PC-3 (cell line): ENCODE results near the gene C3. TPM values are rescaled to one million over a fixed set of nuclear protein-coding genes. Genes with fewer than 3 reads are reported as not detected.

Experiments used
- ATAC-seq: fragments of 200-7000 bp; cut with Tn5 transposase; 2 replicates; pipeline ENCODE4 v1.9.1; 2020; ENCODE audit warnings: mild to moderate bottlenecking, moderate library complexity
- BruUV-seq: library from RNA; stranded (reverse); fragments of 400-500 nt; replicated peaks from 2 replicates; lab custom pipeline; 2021; lab: Mats Ljungman, UMichigan
- CTCF ChIA-PET: fragments of 300-600 bp; sonication (Branson Sonifier 250); formaldehyde crosslinking; loops from one replicate; lab custom pipeline; 2022; ENCODE audit warnings: antibody characterized with exemption; lab: Charles Lee
- POLR2A ChIA-PET: fragments of 300-600 bp; sonication (Branson Sonifier 250); formaldehyde crosslinking; loops from one replicate; lab custom pipeline; 2022; ENCODE audit warnings: antibody characterized with exemption; ENCODE audit not compliant: unreplicated experiment; lab: Charles Lee
- DNase-seq: peaks from one replicate; pipeline ENCODE4 v3.0.0-alpha.2; 2015
- H2AFZ ChIP-seq: fragments of 300-600 bp; sonication (generic); 2 replicates; pipeline ENCODE4 v1.6.0; 2016; ENCODE audit warnings: antibody characterized with exemption, low read length
- H3F3A ChIP-seq: fragments of 300-600 bp; sonication (generic); one replicate; pipeline ENCODE4 v1.6.0; 2017; ENCODE audit warnings: antibody characterized with exemption, low read length, control low read depth, mild to moderate bottlenecking; ENCODE audit not compliant: unreplicated experiment
- H3K27ac ChIP-seq: fragments of 300-600 bp; sonication (generic); 2 replicates; pipeline ENCODE4 v1.5.1; 2016; ENCODE audit warnings: mild to moderate bottlenecking, low read length
- H3K27me3 ChIP-seq: fragments of 300-600 bp; sonication (generic); 2 replicates; pipeline ENCODE4 v1.6.1; 2016; ENCODE audit warnings: low read length, mixed read lengths
- H3K36me3 ChIP-seq: fragments of 300-600 bp; sonication (generic); 2 replicates; pipeline ENCODE4 v1.6.1; 2016; ENCODE audit warnings: low read depth, mixed run types, low read length, mixed read lengths
- H3K4me1 ChIP-seq: fragments of 300-600 bp; sonication (generic); 2 replicates; pipeline ENCODE4 v1.5.1; 2016; ENCODE audit warnings: low read length; ENCODE audit not compliant: insufficient read depth
- H3K4me2 ChIP-seq: fragments of 300-600 bp; sonication (generic); 2 replicates; pipeline ENCODE4 v1.6.0; 2016; ENCODE audit warnings: low read length
- H3K4me3 ChIP-seq: fragments of 300-600 bp; sonication (generic); 2 replicates; pipeline ENCODE4 v1.5.1; 2016; ENCODE audit warnings: mild to moderate bottlenecking, low read length, mixed read lengths
- H3K79me2 ChIP-seq: fragments of 300-600 bp; sonication (generic); 2 replicates; pipeline ENCODE4 v1.6.1; 2017; ENCODE audit warnings: low read length, mixed read lengths
- H3K9ac ChIP-seq: fragments of 300-600 bp; sonication (generic); 2 replicates; pipeline ENCODE4 v1.6.0; 2016; ENCODE audit warnings: mild to moderate bottlenecking, low read length
- H3K9me2 ChIP-seq: fragments of 300-600 bp; sonication (generic); replicated peaks from 2 replicates; pipeline ENCODE4 v1.6.1; 2016; ENCODE audit warnings: mixed run types, low read length, mixed read lengths
- H3K9me3 ChIP-seq: fragments of 300-600 bp; sonication (generic); 2 replicates; pipeline ENCODE4 v1.6.1; 2016; ENCODE audit warnings: low read length, mixed read lengths
- H4K20me1 ChIP-seq: fragments of 300-600 bp; sonication (generic); 2 replicates; pipeline ENCODE4 v1.6.1; 2016; ENCODE audit warnings: low read length, mixed read lengths
- EZH2 ChIP-seq: fragments of 300-600 bp; sonication (generic); IDR thresholded peaks from one replicate; pipeline ENCODE4 v1.6.1; 2017; ENCODE audit warnings: antibody characterized with exemption, mild to moderate bottlenecking, low read length; ENCODE audit not compliant: unreplicated experiment
- EZH2phosphoT487 ChIP-seq: fragments of 300-600 bp; sonication (generic); IDR thresholded peaks from 2 replicates; pipeline ENCODE4 v1.6.1; 2018; ENCODE audit warnings: mild to moderate bottlenecking, antibody characterized with exemption, low read length, borderline replicate concordance
- intact Hi-C: fragments of 100-400 bp; cut with micrococcal nuclease; formaldehyde crosslinking; loops from 2 replicates; pipeline ENCODE4 v1.9.0; 2023
- total RNA-seq: library from RNA; depleted of rRNA; stranded (reverse); fragments of >200 nt; gene quantifications from 2 replicates; pipeline ENCODE4 v1.2.3, GENCODE V29; 2014
- TF ChIP-seq, protein P1 (sequence below): fragments of 300-600 bp; sonication (generic); conservative IDR thresholded peaks from 2 replicates; pipeline ENCODE4 v1.5.1; 2017; ENCODE audit warnings: antibody characterized with exemption, low read depth, mild to moderate bottlenecking, low read length

Gene C3
- total RNA-seq, 1 experiment from 2014 or later = 13.3 TPM

DNA sequence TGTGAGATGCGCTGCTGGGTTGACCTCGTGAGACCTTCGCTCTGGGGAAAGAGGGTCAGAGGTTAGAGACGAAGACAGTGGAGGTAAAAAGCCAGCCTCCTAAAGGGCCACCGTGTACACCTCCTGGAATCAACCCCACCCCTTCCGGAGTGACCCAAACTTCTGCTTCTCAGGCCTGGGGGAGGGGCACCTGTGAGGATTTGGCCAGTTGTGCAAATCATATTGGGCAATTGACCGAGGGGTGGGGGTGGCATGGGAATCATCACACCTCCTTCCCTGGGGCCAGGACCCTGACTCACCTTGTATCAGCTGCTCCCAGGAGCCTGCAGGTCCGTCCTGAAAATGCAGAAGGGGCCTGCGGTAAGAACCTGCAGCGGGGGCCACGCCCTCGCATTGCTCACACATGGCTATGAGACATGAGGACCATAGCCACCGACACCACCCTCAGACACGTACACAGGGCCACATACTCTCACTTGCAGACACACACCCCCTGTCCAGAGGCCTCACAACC is 53.3 kb downstream of the C3 start:
- intact Hi-C loops = no loop called here

DNA sequence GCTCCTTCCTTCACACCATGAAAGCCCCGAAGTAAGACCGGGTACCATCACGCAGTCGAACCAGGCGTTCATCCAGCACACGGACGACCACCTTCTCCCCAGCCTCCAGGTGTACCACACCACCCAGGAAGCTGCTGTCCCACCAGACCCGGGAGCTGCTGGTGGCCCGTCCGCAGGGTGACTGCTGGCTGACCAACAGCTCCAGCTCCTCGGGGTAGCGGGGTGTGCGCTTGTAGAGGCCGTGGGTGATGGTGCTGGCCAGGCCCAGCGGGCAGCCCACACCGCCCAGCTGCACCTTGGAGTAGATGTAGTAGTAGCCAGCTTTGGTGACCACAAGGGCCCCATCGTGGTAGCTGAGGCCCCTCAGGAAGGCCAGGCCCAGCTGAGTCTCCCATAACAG is 55.5 kb downstream of the C3 start:
- H3K79me2 ChIP-seq = no peaks in the 10 kb centered on the region
- CTCF ChIA-PET = no interaction called here
- no peak for ATAC-seq

More for the DNA sequence above, 53.3 kb downstream of the C3 start:
- BruUV-seq = no TSS peak
- no peaks in the 10 kb centered on the region for H3F3A ChIP-seq
- H3K79me2 ChIP-seq = no peaks in the 10 kb centered on the region
- peak overlapping the region; percentile 64 for H3K27ac ChIP-seq
- H3K9me2 ChIP-seq = no peaks in the 10 kb centered on the region
- POLR2A ChIA-PET = no interaction called here
- peak overlapping the region; percentile 53 for H2AFZ ChIP-seq
- H3K4me2 ChIP-seq = peak overlapping the region; percentile 69
- H3K4me1 ChIP-seq = peaks cover 10% of the 10 kb centered on the region
- TF ChIP-seq EZH2phosphoT487 = no peak
- TF ChIP-seq, protein P1, sequence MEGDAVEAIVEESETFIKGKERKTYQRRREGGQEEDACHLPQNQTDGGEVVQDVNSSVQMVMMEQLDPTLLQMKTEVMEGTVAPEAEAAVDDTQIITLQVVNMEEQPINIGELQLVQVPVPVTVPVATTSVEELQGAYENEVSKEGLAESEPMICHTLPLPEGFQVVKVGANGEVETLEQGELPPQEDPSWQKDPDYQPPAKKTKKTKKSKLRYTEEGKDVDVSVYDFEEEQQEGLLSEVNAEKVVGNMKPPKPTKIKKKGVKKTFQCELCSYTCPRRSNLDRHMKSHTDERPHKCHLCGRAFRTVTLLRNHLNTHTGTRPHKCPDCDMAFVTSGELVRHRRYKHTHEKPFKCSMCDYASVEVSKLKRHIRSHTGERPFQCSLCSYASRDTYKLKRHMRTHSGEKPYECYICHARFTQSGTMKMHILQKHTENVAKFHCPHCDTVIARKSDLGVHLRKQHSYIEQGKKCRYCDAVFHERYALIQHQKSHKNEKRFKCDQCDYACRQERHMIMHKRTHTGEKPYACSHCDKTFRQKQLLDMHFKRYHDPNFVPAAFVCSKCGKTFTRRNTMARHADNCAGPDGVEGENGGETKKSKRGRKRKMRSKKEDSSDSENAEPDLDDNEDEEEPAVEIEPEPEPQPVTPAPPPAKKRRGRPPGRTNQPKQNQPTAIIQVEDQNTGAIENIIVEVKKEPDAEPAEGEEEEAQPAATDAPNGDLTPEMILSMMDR = no peak
- no peak for TF ChIP-seq EZH2
- no peaks in the 10 kb centered on the region for H3K9me3 ChIP-seq
- no peak overlapping the region for H3K9ac ChIP-seq
- H3K36me3 ChIP-seq = no peaks in the 10 kb centered on the region
- no peaks in the 10 kb centered on the region for H3K27me3 ChIP-seq
- DNase-seq (peak; percentile 94), ATAC-seq (peak; percentile 87)
- CTCF ChIA-PET = no interaction called here
- no peak overlapping the region for H3K4me3 ChIP-seq
- H4K20me1 ChIP-seq = no peaks in the 10 kb centered on the region

More for the DNA sequence above, 55.5 kb downstream of the C3 start:
- Histone ChIP-seq H3K36me3 (no peaks in the 10 kb centered on the region), H3K9ac (no peak overlapping the region), H3K27ac (no peak overlapping the region), H4K20me1 (no peaks in the 10 kb centered on the region), H3K9me2 (no peaks in the 10 kb centered on the region), H3K4me3 (no peak overlapping the region), H3K27me3 (peaks cover 10% of the 10 kb centered on the region; the same call in 1 of the 2 replicates), H3K4me1 (peaks cover 10% of the 10 kb centered on the region), H3K9me3 (no peaks in the 10 kb centered on the region), H3F3A (no peaks in the 10 kb centered on the region), H3K4me2 (no peak overlapping the region), H2AFZ (no peak overlapping the region)
- no TSS peak for BruUV-seq
- TF ChIP-seq EZH2 (no peak), EZH2phosphoT487 (no peak)
- TF ChIP-seq, protein P1 = no peak
- no peak for DNase-seq
- POLR2A ChIA-PET = no interaction called here
- intact Hi-C loops = no loop called here
